HG02885 (cell line): Measurements from ENCODE around the gene ASTN2.
A peak's percentile ranks its signal among the peaks of the same experiment; 100 is the strongest.

Source experiments
- ATAC-seq: cut with Tn5 transposase; IDR thresholded peaks from one replicate; pipeline ENCODE4 v1.9.1; 2021; ENCODE audit warnings: mild to moderate bottlenecking; ENCODE audit not compliant: unreplicated experiment, poor library complexity

Gene ASTN2

GRCh38 chr9:117000196-117000723 lies 414.6 kb downstream of the ASTN2 start:
- no peak for ATAC-seq

GRCh38 chr9:116998305-116998704 lies 416.6 kb downstream of the ASTN2 start:
- ATAC-seq = no peak

GRCh38 chr9:116992865-116993264 lies 422.0 kb downstream of the ASTN2 start:
- no peak for ATAC-seq

- no peak for ATAC-seq
Measured at GRCh38 chr9:116991051-116991450, 423.8 kb downstream of the ASTN2 start.

GRCh38 chr9:116990592-116990991 lies 424.3 kb downstream of the ASTN2 start:
- no peak for ATAC-seq

GRCh38 chr9:116987721-116988485 lies 427.0 kb downstream of the ASTN2 start:
- ATAC-seq = no peak

GRCh38 chr9:116986015-116986414 lies 428.8 kb downstream of the ASTN2 start:
- ATAC-seq = no peak

GRCh38 chr9:116985596-116985995 lies 429.3 kb downstream of the ASTN2 start:
- no peak for ATAC-seq

GRCh38 chr9:116984111-116984510 lies 430.7 kb downstream of the ASTN2 start:
- ATAC-seq = no peak

- no peak for ATAC-seq
Measured at GRCh38 chr9:116980582-116981120, 434.2 kb downstream of the ASTN2 start.

GRCh38 chr9:116979456-116979855 lies 435.4 kb downstream of the ASTN2 start:
- ATAC-seq = no peak

GRCh38 chr9:116978155-116978554 lies 436.7 kb downstream of the ASTN2 start:
- ATAC-seq = no peak

GRCh38 chr9:116975126-116975525 lies 439.7 kb downstream of the ASTN2 start:
- ATAC-seq = peak; percentile 81

- ATAC-seq = no peak
Measured at GRCh38 chr9:116966199-116966598, 448.7 kb downstream of the ASTN2 start.

GRCh38 chr9:116964258-116964657 lies 450.6 kb downstream of the ASTN2 start:
- no peak for ATAC-seq

- peak; percentile 74 for ATAC-seq
Measured at GRCh38 chr9:116959809-116960208, 455.0 kb downstream of the ASTN2 start.

- ATAC-seq = no peak
Measured at GRCh38 chr9:116958881-116959280, 456.0 kb downstream of the ASTN2 start.

GRCh38 chr9:116954731-116955130 lies 460.1 kb downstream of the ASTN2 start:
- ATAC-seq = no peak

GRCh38 chr9:116953271-116953670 lies 461.6 kb downstream of the ASTN2 start:
- ATAC-seq = no peak

- ATAC-seq = no peak
Measured at GRCh38 chr9:116952436-116952810, 462.4 kb downstream of the ASTN2 start.

GRCh38 chr9:116951588-116952435 lies 463.0 kb downstream of the ASTN2 start:
- peak; percentile 77 for ATAC-seq
